BJ (cell line): ENCODE data around the gene SMIM13. TPM values are rescaled to one million over a fixed set of nuclear protein-coding genes. Genes with fewer than 3 reads are reported as not detected.

Source experiments
- CTCF ChIA-PET: fragments of 350-600 bp; formaldehyde crosslinking; extraction: SDS; loops from one replicate; lab custom pipeline; 2021; ENCODE audit warnings: antibody characterized with exemption, inconsistent platforms; lab: Yijun Ruan, JAX
- POLR2A ChIA-PET: fragments of 300-600 bp; sonication (Branson Sonifier 250); formaldehyde crosslinking; extraction: SDS; loops from one replicate; lab custom pipeline; 2021; ENCODE audit warnings: antibody characterized with exemption; lab: Charles Lee
- DNase-seq: peaks from one replicate; pipeline ENCODE4 v3.0.0-alpha.2; 2011; ENCODE audit warnings: low read depth
- H3K27me3 ChIP-seq: 2 replicates; pipeline ENCODE4 v1.6.0; 2011; ENCODE audit warnings: low read length; ENCODE audit not compliant: control insufficient read depth, insufficient read depth
- H3K36me3 ChIP-seq: 2 replicates; pipeline ENCODE4 v1.5.1; 2011; ENCODE audit warnings: low read length; ENCODE audit not compliant: control insufficient read depth, insufficient read depth
- H3K4me3 ChIP-seq: 2 replicates; pipeline ENCODE4 v1.5.1; 2011; ENCODE audit warnings: low read depth, mild to moderate bottlenecking, control low read depth, low read length
- polyA plus RNA-seq: library from polyadenylated mRNA; depleted of rRNA; stranded (reverse); fragments of >200 nt; gene quantifications from 2 replicates; pipeline ENCODE4 v1.2.3, GENCODE V29; 2011
- TF ChIP-seq, protein P1 (sequence below): IDR thresholded peaks from 2 replicates; pipeline ENCODE4 v1.5.1; 2011; ENCODE audit warnings: low read depth, mild to moderate bottlenecking, control low read depth, inconsistent platforms, low read length, moderate library complexity; ENCODE audit not compliant: insufficient read depth

Gene SMIM13
- polyA plus RNA-seq, 1 experiment, result 3.0 TPM

DNA sequence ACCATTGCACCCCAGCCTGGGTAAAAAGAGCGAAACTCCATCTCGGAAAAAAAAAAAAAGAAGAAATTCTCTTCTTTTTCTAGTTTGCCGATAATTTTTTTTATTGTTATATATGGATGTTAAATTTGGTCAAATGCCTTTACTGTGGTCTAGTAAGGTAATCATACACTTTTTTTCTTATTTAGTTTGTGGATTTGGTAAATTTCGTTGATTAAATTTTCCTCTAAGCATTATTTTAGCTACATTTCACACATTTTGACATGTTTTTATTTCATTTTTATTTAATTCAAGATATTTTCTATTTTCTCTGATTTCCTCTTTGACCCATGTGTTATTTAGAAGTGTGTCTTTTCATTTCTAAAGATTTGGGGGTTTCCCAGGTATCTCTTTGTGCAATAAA is 31.6 kb upstream of the SMIM13 start:
- H3K4me3 ChIP-seq, result no peak overlapping the region
- ChIA-PET CTCF (interaction anchor here (1.8 to 6.5 kb wide), 2 partner anchors 8 to 111 kb away, joined by 7 to 41 read pairs; no protein-coding TSS in a partner anchor), POLR2A (no interaction called here)
- DNase-seq, result no peak
- no peaks in the 10 kb centered on the region for H3K27me3 ChIP-seq
- H3K36me3 ChIP-seq, result no peaks in the 10 kb centered on the region
- TF ChIP-seq, protein P1, sequence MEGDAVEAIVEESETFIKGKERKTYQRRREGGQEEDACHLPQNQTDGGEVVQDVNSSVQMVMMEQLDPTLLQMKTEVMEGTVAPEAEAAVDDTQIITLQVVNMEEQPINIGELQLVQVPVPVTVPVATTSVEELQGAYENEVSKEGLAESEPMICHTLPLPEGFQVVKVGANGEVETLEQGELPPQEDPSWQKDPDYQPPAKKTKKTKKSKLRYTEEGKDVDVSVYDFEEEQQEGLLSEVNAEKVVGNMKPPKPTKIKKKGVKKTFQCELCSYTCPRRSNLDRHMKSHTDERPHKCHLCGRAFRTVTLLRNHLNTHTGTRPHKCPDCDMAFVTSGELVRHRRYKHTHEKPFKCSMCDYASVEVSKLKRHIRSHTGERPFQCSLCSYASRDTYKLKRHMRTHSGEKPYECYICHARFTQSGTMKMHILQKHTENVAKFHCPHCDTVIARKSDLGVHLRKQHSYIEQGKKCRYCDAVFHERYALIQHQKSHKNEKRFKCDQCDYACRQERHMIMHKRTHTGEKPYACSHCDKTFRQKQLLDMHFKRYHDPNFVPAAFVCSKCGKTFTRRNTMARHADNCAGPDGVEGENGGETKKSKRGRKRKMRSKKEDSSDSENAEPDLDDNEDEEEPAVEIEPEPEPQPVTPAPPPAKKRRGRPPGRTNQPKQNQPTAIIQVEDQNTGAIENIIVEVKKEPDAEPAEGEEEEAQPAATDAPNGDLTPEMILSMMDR, result no peak

DNA sequence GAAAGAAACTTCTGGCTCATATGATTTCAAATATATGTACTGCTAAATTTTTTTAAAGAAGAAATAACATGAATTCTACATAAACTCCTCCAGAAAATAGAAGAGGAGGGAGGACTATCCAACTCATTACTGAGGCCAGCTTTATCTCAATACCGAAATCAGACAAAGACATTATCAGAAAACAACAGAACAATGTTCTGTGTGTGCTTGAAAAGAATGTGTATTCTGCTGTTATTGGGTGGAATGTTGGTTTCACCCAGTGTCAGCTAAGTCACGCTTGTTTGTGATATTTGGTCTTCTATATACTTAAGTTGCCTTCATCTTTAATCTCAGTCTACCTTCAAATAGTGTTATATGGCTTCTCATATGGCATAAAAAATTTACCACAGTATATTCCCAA is 30.9 kb upstream of the SMIM13 start:
- POLR2A ChIA-PET, result no interaction called here

DNA sequence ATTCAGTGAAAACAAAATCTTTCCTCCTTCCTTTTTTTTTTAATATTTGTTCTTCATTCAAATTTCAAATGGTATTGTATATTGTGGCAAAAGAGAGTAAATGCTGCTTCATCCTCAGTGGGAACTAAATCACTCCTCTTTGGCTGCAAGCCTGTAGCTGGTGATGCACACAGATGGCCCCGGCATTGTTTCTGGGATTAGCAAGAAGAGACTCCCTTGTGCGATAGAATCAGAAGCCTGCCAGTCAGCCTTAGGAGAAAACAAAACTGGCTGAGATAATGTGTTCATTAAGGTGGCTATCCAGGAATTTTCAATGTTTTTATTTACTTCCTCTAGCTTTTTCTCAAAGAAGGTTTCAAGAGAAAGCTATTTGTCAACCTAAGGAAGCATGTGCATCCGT is 28.8 kb upstream of the SMIM13 start:
- Histone ChIP-seq H3K36me3 (no peaks in the 10 kb centered on the region), H3K4me3 (no peak overlapping the region), H3K27me3 (no peaks in the 10 kb centered on the region)
- TF ChIP-seq, protein P1, result no peak
- DNase-seq, result no peak
- ChIA-PET POLR2A (no interaction called here), CTCF (interaction anchor here (1.0 to 6.5 kb wide), 4 partner anchors 8 to 432 kb away, joined by 3 to 41 read pairs (median 6); no protein-coding TSS in a partner anchor)

More for the DNA sequence above, 30.9 kb upstream of the SMIM13 start:
- no peak for DNase-seq
- CTCF ChIA-PET, result interaction anchor here (1.3 to 6.5 kb wide), 3 partner anchors 8 to 112 kb away, joined by 7 to 41 read pairs (median 8); no protein-coding TSS in a partner anchor
- Histone ChIP-seq H3K27me3 (no peaks in the 10 kb centered on the region), H3K36me3 (no peaks in the 10 kb centered on the region), H3K4me3 (no peak overlapping the region)
- TF ChIP-seq, protein P1, result no peak

DNA sequence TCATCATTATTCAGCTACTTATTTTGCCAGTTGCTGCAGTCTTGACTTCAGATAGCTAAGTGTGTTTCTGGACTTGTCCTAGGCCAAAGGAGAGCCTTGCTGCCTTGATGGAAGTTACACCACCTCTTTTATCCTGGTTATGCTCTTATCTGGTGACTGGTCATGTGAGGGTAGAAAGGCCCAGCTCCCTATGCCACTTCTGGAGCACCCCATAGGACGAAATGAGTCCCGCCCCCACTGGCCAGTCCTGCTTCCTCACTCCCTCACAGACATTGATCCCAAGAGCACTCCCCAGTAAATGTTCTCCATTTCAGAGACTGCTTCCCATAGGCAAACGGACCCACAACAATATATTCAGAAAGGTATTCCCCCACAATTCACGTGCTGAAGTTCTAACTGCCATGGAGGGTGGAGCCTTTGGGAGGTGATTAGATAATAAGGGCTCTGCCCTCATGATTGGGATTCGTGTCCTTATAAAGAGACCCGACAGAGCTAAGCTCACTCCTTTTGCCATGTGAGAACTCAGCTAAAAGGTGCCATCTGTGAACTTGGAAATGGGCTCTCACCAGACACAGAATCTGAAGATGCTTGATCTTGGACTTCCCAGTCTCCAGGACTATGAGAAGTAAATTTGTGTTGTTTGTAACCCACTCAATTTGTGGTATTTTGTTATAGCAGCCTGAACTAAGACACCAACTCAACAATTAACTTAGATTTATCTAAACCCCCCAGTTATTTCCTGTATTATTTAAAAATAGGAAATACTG is 28.0 kb upstream of the SMIM13 start:
- no peak for DNase-seq
- TF ChIP-seq, protein P1, result no peak
- Histone ChIP-seq H3K36me3 (no peaks in the 10 kb centered on the region), H3K27me3 (no peaks in the 10 kb centered on the region), H3K4me3 (no peak overlapping the region)
- ChIA-PET CTCF (interaction anchor here (1.0 to 6.5 kb wide), 7 partner anchors 9 to 510 kb away, joined by 3 to 41 read pairs (median 9); no protein-coding TSS in a partner anchor), POLR2A (no interaction called here)

DNA sequence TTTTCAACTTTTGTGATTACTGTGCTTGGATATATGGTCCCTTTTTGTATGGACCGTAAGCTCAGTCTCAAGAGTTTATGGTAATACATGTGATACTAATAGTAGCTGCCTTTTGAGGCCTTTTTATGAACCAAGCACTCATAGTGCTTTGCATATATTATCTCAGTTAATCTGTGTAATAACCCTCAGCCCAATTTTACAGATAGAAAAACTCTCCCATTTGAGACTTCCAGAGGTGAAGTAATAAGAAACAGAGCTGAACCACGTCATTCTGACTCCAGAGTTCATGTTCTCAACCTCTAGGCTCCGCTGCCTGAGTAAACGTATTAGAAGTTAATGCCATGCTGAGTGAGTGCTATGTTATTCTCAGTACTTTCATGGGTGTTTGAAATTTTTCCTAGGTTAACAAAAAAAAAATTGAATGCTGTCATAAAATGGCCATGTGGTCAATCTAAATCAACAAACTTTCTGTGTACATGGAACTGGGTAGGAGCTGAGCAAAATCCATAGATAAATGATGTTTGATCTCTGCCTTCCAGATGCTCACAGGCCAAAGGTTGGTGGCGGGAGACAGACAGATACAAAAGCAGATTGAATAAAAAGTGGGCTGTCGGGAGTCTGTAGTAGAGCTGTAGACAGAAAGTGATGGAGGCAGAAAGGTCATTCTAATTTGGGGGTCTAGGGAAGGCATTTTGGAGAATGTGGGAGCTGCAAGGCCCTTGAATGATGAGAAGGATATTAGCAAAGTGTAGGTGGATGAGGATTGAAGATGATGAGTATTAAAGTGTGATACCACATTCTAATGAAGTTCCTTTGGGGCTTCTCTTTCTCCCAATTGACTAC is 26.9 kb upstream of the SMIM13 start:
- CTCF ChIA-PET, result interaction anchor here (1.2 to 6.5 kb wide), 6 partner anchors 8 to 509 kb away, joined by 3 to 41 read pairs (median 8); no protein-coding TSS in a partner anchor
- Histone ChIP-seq H3K27me3 (no peaks in the 10 kb centered on the region), H3K4me3 (no peak overlapping the region), H3K36me3 (no peaks in the 10 kb centered on the region)
- POLR2A ChIA-PET, result no interaction called here
- DNase-seq, result no peak
- TF ChIP-seq, protein P1, result no peak
